ENCODE data around the gene LRBA.

- TF ChIP-seq CTCF (IDR thresholded peaks at IDR 0.05; ENCODE audit: low read depth, low read length, missing input control) (no peak), SP1 (IDR thresholded peaks at IDR 0.05) (no peak), ZBTB33 (IDR thresholded peaks at IDR 0.05) (no peak), EGR1 (IDR thresholded peaks at IDR 0.05; ENCODE audit: low read depth in 2 of 2) (no peak), RAD21 (IDR thresholded peaks at IDR 0.05) (no peak), JUND (IDR thresholded peaks at IDR 0.05) (no peak), NR2F2 (IDR thresholded peaks at IDR 0.05) (no peak), REST (IDR thresholded peaks at IDR 0.05) (no peak), TAF1 (conservative IDR thresholded peaks at IDR 0.05) (no peak), YY1 (IDR thresholded peaks at IDR 0.05) (no peak), MAX (IDR thresholded peaks at IDR 0.05) (no peak), RXRA (IDR thresholded peaks at IDR 0.05) (no peak)
These were observed 232.2 kb downstream of the LRBA start for GRCh38 chr4:150782921-150783320.

Data from liver (tissue), 3 donors.